Caco-2 (cell line): ENCODE data around the gene GHR. TPM values are rescaled to one million over a fixed set of nuclear protein-coding genes. Genes with fewer than 3 reads are reported as not detected.

Experiments
- BruUV-seq: library from RNA; stranded (reverse); fragments of 400-500 nt; replicated peaks from 2 replicates; lab custom pipeline; 2021; lab: Mats Ljungman, UMichigan
- CTCF ChIA-PET: fragments of 300-600 bp; sonication (Branson Sonifier 250); formaldehyde crosslinking; loops from one replicate; lab custom pipeline; 2022; ENCODE audit warnings: antibody characterized with exemption; lab: Charles Lee
- POLR2A ChIA-PET: fragments of 300-600 bp; sonication (Branson Sonifier 250); formaldehyde crosslinking; loops from one replicate; lab custom pipeline; 2022; ENCODE audit warnings: antibody characterized with exemption; lab: Charles Lee
- DNase-seq, 2 experiments: peaks; one replicate each; pipeline versions ENCODE4 v3.0.0 to v3.0.0-alpha.2; 2020 to 2022
- H3K27me3 ChIP-seq: replicated peaks from 2 replicates; pipeline ENCODE4 v1.6.0; 2011; ENCODE audit warnings: low read length; ENCODE audit not compliant: control insufficient read depth, insufficient read depth
- H3K36me3 ChIP-seq: 2 replicates; pipeline ENCODE4 v1.5.1; 2011; ENCODE audit warnings: low read length; ENCODE audit not compliant: control insufficient read depth, insufficient read depth
- H3K4me1 ChIP-seq: fragments of 250-450 bp; sonication (Bioruptor Pico); 2 replicates; pipeline ENCODE4 v1.5.1; 2020; ENCODE audit warnings: mild to moderate bottlenecking
- H3K4me3 ChIP-seq: 2 replicates; pipeline ENCODE4 v1.5.1; 2011; ENCODE audit warnings: low read depth, mild to moderate bottlenecking, control low read depth, low read length
- H3K9me3 ChIP-seq: fragments of 250-450 bp; sonication (Bioruptor Pico); 2 replicates; pipeline ENCODE4 v1.5.1; 2020; ENCODE audit warnings: mild to moderate bottlenecking, moderate library complexity
- H3K27ac Mint-ChIP-seq: one replicate; pipeline ENCODE4 v1.8.0; 2022; ENCODE audit warnings: mixed read lengths; ENCODE audit not compliant: unreplicated experiment
- H3K27me3 Mint-ChIP-seq: one replicate; pipeline ENCODE4 v1.8.0; 2022; ENCODE audit warnings: mixed read lengths; ENCODE audit not compliant: insufficient read depth, unreplicated experiment
- H3K36me3 Mint-ChIP-seq: one replicate; pipeline ENCODE4 v1.8.0; 2022; ENCODE audit warnings: mild to moderate bottlenecking, mixed read lengths; ENCODE audit not compliant: insufficient read depth, unreplicated experiment
- H3K4me1 Mint-ChIP-seq: one replicate; pipeline ENCODE4 v1.8.0; 2022; ENCODE audit warnings: low read depth, mixed read lengths; ENCODE audit not compliant: unreplicated experiment
- H3K4me3 Mint-ChIP-seq: one replicate; pipeline ENCODE4 v1.8.0; 2022; ENCODE audit warnings: mild to moderate bottlenecking, moderate library complexity, mixed read lengths; ENCODE audit not compliant: unreplicated experiment
- H3K9me3 Mint-ChIP-seq: one replicate; pipeline ENCODE4 v1.8.0; 2022; ENCODE audit warnings: mixed read lengths; ENCODE audit not compliant: unreplicated experiment
- CTCF ChIP-seq, 2 experiments: fragments of 200-600 bp in 1 of 2; IDR thresholded peaks; 1 replicate in 1 of 2; 2 replicates in 1 of 2; pipeline versions ENCODE4 v1.5.1 to v1.8.0; 2011 to 2022; ENCODE audit warnings: antibody characterized with exemption in 1 of 2, control low read depth in 1 of 2, inconsistent platforms in 1 of 2, low read depth in 1 of 2, low read length in 1 of 2, mild to moderate bottlenecking in 1 of 2, moderate library complexity in 1 of 2; ENCODE audit not compliant: insufficient read depth in 1 of 2, severe bottlenecking in 1 of 2, unreplicated experiment in 1 of 2
- intact Hi-C: fragments of 100-400 bp; cut with micrococcal nuclease; formaldehyde crosslinking; loops from one replicate; pipeline ENCODE4 v1.10.0; 2022; ENCODE audit not compliant: unreplicated experiment
- total RNA-seq: library from RNA; stranded (reverse); gene quantifications from 2 replicates; pipeline ENCODE4 v1.2.3, GENCODE V29; 2022

The GHR gene
- total RNA-seq, 1 experiment from 2014 or later: 0.54 TPM

GRCh38 chr5:42689391-42689790, 266.2 kb downstream of the GHR start:
- Histone ChIP-seq H3K4me1 (no peaks in the 10 kb centered on the region), H3K4me3 (no peak overlapping the region), H3K36me3 (no peaks in the 10 kb centered on the region), H3K27me3 (no peaks in the 10 kb centered on the region), H3K9me3 (0 out of 2 replicates have a peak, but pooled peaks cover 6% of the 10 kb centered on the region)
- Mint-ChIP-seq H3K27ac (no peak overlapping the region), H3K27me3 (no peaks in the 10 kb centered on the region), H3K4me3 (no peak overlapping the region), H3K36me3 (no peaks in the 10 kb centered on the region), H3K9me3 (no peaks in the 10 kb centered on the region), H3K4me1 (no peaks in the 10 kb centered on the region)
- intact Hi-C loops: no loop called here
- BruUV-seq: no TSS peak
- DNase-seq: peak in 1 of 2 experiments; percentile 35
- CTCF ChIA-PET: interaction anchor here (0.5 kb wide), 1 partner anchor 200 kb away, joined by 3 read pairs; no protein-coding TSS in a partner anchor
- no peak for TF ChIP-seq CTCF (IDR thresholded peaks at IDR 0.05; ENCODE audit: insufficient read depth in 1 of 2, low read depth in 1 of 2, low read length in 1 of 2, severe bottlenecking in 1 of 2, unreplicated experiment in 1 of 2)
- POLR2A ChIA-PET: no interaction called here

- ChIA-PET POLR2A (no interaction called here), CTCF (no interaction called here)
- no peak for DNase-seq
- H3K27ac Mint-ChIP-seq: no peak overlapping the region
- no peak for TF ChIP-seq CTCF (IDR thresholded peaks at IDR 0.05; ENCODE audit: insufficient read depth in 1 of 2, low read depth in 1 of 2, low read length in 1 of 2, severe bottlenecking in 1 of 2, unreplicated experiment in 1 of 2)
- H3K4me3 Mint-ChIP-seq: no peak overlapping the region
- no peaks in the 10 kb centered on the region for H3K36me3 Mint-ChIP-seq
- H3K27me3 ChIP-seq: no peaks in the 10 kb centered on the region
- intact Hi-C loops: no loop called here
- 0 out of 2 replicates have a peak, but pooled peaks cover 2% of the 10 kb centered on the region for H3K9me3 ChIP-seq
- no peaks in the 10 kb centered on the region for H3K36me3 ChIP-seq
- no peaks in the 10 kb centered on the region for H3K4me1 ChIP-seq
- H3K27me3 Mint-ChIP-seq: no peaks in the 10 kb centered on the region
- no peaks in the 10 kb centered on the region for H3K4me1 Mint-ChIP-seq
- H3K4me3 ChIP-seq: no peak overlapping the region
- no TSS peak for BruUV-seq
- no peaks in the 10 kb centered on the region for H3K9me3 Mint-ChIP-seq
Observed at GRCh38 chr5:42691413-42691937, 268.2 kb downstream of the GHR start.

- TF ChIP-seq CTCF (IDR thresholded peaks at IDR 0.05; ENCODE audit: insufficient read depth in 1 of 2, low read depth in 1 of 2, low read length in 1 of 2, severe bottlenecking in 1 of 2, unreplicated experiment in 1 of 2): no peak
- Histone ChIP-seq H3K36me3 (no peaks in the 10 kb centered on the region), H3K4me1 (no peaks in the 10 kb centered on the region), H3K4me3 (no peak overlapping the region), H3K27me3 (no peaks in the 10 kb centered on the region), H3K9me3 (no peaks in the 10 kb centered on the region; the same call in 1 of the 2 replicates)
- POLR2A ChIA-PET: no interaction called here
- Mint-ChIP-seq H3K27ac (no peak overlapping the region), H3K4me1 (no peaks in the 10 kb centered on the region), H3K9me3 (no peaks in the 10 kb centered on the region), H3K4me3 (no peak overlapping the region), H3K27me3 (peaks cover 3% of the 10 kb centered on the region), H3K36me3 (no peaks in the 10 kb centered on the region)
- CTCF ChIA-PET: no interaction called here
- DNase-seq: no peak
- intact Hi-C loops: no loop called here
- no TSS peak for BruUV-seq
Observed at GRCh38 chr5:42701351-42702059, 278.3 kb downstream of the GHR start.
